Fibroblast of skin of back (primary cell): ENCODE results near the gene C9orf153.

Experiments
- DNase-seq: peaks from one replicate; pipeline ENCODE4 v3.0.0-alpha.2; 2013

The C9orf153 gene

DNA sequence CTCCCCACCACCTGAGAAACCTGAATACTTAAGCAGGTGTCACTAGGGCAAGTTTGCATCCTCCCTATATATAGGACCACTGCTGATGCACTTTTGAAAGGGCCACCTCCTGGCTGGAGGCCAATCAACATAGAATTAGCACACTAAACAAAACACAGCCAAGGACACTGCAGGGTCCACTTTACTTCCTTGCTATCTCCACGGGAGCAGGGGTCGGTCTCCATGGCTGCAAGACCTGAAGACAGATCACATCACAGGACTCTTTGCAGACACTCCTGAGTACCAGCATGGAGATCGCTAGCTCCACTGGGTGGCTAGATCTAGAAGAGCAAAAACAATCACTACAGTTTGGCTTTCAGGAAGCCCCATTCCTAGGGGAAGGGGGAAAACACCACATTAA is 72.3 kb downstream of the C9orf153 start:
- no peak for DNase-seq

DNA sequence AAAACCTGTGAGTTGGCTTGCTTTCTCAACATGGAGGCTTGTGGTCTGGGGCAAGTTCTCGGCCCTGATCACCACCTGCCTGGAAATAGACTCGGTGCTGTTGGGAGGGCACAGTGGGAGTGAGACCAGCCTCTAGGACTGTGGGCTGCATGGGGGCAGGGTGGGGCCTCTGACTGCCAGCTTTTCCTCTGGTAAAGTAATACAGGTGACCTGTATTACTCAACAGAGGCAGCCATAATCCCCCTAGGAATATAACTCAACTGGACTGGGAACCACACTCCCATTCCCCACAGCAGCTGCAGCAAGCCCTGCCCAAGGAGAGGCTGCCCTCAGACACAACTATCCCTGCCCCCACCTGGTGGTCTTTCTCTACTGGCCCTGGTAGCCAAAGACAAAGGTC is 72.8 kb downstream of the C9orf153 start:
- no peak for DNase-seq

DNA sequence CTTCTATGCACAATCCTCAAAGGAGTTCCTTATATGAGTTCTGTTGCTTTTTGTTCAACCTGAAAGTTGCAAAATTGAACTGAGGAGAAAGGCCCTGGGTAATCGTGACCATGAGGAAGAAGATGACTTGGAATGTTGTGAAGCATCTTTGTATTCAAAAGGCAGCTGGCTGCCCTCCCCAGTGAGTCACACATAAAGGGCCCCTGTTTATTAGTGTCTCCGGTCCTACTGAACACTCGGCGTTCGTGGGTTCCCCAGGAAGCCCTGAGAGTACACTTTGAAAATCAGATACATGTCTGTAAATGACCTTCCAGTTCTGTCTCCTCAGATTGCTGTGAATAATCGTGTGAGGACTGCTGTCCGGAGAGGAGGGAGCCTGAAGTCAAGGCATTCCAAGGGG is 73.6 kb downstream of the C9orf153 start:
- DNase-seq, result no peak

DNA sequence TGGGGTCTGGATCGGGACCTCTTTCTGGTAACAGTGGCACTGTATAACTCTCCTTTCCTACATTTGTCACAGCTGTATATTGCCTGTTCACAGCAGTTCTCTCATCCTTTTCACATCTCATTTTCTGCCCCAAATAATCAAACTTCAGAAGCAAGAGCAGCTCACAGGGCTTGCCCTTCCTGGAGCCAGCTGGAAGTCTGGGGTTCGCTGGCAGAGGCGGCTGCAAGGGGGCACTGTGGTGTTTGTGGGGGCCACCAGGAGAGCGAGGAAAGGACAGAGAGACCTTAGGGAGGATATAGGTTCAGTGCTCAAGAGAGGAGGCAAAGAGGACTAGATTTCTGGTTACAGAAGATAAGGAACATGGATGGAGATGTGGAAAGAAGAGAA is 75.3 kb downstream of the C9orf153 start:
- no peak for DNase-seq

DNA sequence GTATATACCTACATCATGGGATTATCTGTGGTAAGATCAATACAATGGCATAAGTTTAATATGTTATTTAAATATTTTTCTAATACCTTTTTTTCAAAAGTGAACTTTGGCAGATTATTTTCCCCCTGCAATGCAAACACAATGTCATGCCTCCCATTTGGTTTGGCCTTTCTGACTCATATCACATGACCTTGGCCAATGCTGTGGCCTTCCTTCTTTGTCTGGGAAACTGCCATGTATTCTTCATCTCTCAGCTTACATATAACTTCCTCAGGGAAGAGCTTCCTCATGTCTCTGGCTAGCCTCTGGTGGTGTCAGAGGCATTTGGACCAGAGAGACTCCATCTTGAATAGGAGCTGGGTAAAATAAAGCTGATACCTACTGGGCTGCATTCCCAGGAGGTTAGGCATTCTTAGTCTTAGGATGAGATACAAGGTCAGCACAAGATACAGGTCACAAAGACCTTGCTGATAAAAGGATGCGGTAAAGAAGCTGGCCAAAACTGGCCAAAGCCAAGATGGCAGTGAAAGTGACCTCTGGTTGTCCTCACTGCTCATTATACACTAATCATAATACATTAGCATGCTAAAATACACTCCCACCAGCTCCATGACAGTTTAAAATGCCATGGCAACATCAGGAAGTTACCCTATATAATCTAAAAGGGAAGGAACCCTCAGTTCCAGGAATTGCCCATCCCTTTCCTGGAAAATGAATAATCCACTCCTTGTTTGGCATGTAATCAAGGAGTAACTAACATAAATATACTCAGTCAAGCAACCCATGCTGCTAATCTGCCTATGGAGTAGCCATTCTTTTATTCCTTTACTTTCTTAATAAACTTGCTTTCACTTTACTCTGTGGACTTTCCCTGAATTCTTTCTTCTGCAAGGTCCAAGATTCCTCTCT is 76.0 kb downstream of the C9orf153 start:
- no peak for DNase-seq

DNA sequence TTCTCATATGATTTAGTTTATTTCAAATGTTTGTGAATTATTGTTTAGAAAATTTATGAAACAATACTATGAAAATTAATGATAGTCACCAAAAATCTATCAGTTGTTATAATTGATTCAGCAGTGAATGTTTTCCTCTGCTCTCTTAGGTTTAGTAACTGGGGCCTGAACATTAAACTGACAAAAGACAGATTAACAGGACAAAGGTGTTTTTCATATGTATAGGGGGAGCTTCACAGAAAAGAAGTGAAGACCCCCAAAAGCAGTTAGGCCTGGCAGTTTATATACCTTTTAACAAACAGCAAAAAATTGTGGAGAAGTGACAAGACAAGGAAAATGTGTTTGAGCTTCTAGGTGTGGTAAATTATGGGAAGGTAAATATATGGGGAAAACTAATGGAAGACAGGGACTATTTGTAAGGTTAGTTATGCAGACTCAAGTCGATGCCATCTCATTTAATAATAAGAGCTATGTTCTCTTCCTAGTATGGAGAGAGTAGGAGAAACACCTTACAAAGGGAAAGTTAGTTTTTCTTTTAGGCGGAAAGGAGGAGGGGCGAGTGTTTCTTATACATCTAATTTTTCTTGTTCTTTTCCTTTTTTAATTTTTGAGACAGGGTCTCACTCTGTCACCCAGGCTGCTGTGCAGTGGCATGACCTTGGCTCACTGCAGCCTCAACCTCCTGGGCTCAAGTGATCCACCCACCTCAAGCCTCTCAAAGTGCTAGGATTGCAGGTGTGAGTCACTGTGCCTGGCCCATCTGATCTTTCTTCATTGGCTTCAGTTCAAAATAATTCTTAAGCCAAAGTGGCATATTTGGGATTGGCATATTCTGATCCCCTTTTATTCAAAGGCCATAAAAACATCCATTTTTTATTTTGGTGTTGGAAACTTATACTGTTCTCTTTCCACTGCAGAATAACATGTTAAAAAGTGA is 77.8 kb downstream of the C9orf153 start:
- DNase-seq, result no peak

DNA sequence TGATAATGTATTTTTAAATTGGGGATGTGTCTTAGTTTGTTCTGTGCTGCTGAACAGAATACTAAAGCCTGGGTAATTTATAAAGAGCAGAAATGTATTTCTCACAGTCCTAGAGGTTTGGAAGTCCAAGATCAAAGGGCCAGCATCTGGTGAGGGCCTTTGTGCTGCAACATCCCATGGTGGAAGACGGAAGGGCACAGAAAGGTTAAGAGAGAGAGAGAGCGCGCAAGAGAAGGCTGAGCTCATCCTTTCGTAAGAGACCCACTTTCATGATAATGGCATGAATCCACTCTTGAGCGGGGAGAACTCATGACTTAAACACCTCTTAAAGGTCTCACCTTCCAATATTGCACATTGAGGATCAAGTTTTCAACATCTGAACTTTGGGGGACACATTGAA is 81.0 kb downstream of the C9orf153 start:
- no peak for DNase-seq

DNA sequence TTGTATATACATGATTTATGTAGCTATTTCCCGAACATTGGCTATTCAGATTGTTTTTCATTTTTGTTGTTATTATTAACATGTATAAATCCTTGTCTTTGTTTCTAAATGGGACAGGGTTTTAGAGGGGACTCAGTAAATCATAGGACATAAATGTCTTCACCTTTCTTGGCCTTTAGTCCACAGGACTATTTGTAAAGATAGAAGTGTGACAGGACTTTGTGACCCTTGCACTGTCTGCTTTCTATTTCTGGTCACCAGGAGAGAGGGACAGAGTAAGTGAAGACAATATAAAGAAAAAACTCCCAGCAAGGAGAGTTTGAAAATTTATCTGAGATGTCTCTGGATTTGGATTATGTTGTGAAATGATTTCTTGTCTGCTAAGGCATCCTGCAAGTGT is 81.5 kb downstream of the C9orf153 start:
- DNase-seq, result no peak

DNA sequence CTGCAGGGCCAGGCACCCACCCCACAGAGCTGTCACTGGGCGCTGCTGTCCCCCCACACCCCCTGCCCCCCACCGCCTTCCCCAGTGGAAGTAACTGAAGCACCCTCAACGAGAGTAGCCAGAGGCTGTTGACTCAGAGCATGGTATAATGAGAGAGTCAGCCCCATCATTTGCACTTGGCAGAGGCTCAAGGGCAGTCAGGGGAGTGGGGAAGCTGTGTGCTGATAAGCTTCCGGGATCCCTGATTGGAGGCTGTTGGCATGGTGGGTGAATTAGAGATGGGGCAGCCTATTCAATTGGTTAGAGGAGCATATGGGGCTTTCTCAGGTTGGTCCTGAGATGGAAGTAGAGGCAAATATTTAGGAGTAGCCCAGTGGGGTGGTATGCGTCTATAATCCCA is 83.0 kb downstream of the C9orf153 start:
- no peak for DNase-seq

DNA sequence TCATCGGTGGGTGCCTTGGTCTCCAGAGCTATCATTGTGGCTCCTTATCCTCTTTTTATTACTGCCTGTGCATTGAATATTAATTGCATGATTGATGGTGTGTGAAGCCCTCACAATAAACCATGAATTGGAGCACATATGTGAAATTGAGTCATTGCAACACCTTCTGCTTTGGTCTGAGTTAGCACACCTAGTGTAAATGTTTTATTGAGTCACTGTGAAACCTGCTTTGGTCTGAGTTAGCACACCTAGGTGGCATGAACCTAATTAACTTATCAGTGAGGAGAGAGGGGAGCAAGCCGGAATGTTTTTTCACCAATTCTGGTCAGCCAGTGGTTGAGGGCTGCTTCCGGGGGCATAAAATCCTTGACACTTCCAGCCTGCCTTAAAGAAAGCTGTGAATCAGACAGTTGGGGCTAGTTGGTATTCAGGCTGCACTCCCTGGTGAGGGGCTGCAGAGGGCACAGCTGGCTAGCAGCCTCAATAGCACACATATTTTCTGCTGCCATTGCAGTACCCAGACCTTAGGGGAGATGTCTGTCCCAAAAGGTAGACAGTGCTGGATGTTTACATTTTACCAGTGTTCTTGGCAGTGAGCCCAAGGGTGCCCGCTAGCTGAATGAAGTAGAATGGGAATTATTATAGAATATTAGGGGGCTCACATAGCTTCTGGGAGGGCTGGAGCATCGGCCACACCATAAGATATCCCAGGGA is 83.6 kb downstream of the C9orf153 start:
- no peak for DNase-seq

DNA sequence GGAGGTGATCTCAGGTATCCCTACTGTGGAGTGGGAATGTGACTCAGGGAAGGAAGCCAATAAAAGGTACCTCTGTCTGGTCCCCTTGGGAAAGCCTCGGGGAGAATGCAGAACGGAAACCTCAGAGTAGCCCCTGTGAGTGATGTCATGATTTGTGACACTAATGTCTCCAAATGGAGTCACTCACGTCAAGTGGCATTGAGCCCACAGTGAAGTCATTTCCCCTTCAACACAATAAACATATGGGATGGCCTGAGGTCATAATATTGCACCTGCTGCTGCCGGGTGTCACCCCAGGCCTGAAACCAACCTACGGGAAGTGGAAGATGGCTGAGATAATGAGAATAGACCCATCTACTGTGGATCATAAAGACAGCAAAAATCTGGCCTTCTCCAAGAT is 84.2 kb downstream of the C9orf153 start:
- DNase-seq, result no peak
